GM19467 (cell line): Measurements from ENCODE around the gene LTB.
A peak's percentile ranks its signal among the peaks of the same experiment; 100 is the strongest.

Experiments
- ATAC-seq: cut with Tn5 transposase; IDR thresholded peaks from one replicate; pipeline ENCODE4 v1.9.1; 2021; ENCODE audit warnings: mild to moderate bottlenecking, moderate library complexity; ENCODE audit not compliant: unreplicated experiment

Gene LTB

DNA sequence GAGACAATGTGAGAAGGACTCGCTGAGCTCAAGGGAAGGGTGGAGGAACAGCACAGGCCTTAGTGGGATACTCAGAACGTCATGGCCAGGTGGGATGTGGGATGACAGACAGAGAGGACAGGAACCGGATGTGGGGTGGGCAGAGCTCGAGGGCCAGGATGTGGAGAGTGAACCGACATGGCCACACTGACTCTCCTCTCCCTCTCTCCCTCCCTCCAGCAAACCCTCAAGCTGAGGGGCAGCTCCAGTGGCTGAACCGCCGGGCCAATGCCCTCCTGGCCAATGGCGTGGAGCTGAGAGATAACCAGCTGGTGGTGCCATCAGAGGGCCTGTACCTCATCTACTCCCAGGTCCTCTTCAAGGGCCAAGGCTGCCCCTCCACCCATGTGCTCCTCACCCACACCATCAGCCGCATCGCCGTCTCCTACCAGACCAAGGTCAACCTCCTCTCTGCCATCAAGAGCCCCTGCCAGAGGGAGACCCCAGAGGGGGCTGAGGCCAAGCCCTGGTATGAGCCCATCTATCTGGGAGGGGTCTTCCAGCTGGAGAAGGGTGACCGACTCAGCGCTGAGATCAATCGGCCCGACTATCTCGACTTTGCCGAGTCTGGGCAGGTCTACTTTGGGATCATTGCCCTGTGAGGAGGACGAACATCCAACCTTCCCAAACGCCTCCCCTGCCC is 5.2 kb downstream of the LTB start:
- ATAC-seq: no peak

DNA sequence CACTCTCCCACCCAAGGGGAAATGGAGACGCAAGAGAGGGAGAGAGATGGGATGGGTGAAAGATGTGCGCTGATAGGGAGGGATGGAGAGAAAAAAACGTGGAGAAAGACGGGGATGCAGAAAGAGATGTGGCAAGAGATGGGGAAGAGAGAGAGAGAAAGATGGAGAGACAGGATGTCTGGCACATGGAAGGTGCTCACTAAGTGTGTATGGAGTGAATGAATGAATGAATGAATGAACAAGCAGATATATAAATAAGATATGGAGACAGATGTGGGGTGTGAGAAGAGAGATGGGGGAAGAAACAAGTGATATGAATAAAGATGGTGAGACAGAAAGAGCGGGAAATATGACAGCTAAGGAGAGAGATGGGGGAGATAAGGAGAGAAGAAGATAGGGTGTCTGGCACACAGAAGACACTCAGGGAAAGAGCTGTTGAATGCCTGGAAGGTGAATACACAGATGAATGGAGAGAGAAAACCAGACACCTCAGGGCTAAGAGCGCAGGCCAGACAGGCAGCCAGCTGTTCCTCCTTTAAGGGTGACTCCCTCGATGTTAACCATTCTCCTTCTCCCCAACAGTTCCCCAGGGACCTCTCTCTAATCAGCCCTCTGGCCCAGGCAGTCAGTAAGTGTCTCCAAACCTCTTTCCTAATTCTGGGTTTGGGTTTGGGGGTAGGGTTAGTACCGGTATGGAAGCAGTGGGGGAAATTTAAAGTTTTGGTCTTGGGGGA is 6.1 kb downstream of the LTB start:
- ATAC-seq: no peak

DNA sequence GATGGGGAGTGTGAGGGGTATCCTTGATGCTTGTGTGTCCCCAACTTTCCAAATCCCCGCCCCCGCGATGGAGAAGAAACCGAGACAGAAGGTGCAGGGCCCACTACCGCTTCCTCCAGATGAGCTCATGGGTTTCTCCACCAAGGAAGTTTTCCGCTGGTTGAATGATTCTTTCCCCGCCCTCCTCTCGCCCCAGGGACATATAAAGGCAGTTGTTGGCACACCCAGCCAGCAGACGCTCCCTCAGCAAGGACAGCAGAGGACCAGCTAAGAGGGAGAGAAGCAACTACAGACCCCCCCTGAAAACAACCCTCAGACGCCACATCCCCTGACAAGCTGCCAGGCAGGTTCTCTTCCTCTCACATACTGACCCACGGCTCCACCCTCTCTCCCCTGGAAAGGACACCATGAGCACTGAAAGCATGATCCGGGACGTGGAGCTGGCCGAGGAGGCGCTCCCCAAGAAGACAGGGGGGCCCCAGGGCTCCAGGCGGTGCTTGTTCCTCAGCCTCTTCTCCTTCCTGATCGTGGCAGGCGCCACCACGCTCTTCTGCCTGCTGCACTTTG is 6.8 kb downstream of the LTB start, which contains the start of gene TNF:
Gene TNF, plus strand, starts transcription at position 231 of the 567 bp plus-strand sequence. Its CDS starts 177 bp downstream, at position 408.
- no peak for ATAC-seq

- no peak for ATAC-seq
These were observed 7.8 kb downstream of the LTB start for GRCh38 chr6:31574106-31575061.

- no peak for ATAC-seq
These were observed 8.8 kb downstream of the LTB start for GRCh38 chr6:31573239-31574105.

DNA sequence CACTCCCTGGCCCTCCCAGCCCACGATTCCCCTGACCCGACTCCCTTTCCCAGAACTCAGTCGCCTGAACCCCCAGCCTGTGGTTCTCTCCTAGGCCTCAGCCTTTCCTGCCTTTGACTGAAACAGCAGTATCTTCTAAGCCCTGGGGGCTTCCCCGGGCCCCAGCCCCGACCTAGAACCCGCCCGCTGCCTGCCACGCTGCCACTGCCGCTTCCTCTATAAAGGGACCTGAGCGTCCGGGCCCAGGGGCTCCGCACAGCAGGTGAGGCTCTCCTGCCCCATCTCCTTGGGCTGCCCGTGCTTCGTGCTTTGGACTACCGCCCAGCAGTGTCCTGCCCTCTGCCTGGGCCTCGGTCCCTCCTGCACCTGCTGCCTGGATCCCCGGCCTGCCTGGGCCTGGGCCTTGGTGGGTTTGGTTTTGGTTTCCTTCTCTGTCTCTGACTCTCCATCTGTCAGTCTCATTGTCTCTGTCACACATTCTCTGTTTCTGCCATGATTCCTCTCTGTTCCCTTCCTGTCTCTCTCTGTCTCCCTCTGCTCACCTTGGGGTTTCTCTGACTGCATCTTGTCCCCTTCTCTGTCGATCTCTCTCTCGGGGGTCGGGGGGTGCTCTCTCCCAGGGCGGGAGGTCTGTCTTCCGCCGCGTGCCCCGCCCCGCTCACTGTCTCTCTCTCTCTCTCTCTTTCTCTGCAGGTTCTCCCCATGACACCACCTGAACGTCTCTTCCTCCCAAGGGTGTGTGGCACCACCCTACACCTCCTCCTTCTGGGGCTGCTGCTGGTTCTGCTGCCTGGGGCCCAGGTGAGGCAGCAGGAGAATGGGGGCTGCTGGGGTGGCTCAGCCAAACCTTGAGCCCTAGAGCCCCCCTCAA is 9.9 kb downstream of the LTB start, which contains the start of gene LTA:
Gene LTA, plus strand, starts transcription at position 249 of the 871 bp plus-strand sequence. Its CDS starts 454 bp downstream, at position 703.
- ATAC-seq: peak; percentile 30

- no peak for ATAC-seq
These were observed 12.2 kb downstream of the LTB start for GRCh38 chr6:31569861-31570536.

GRCh38 chr6:31568537-31568961 is 13.7 kb downstream of the LTB start:
- peak; percentile 59 for ATAC-seq

GRCh38 chr6:31567531-31568370 is 14.5 kb downstream of the LTB start:
- ATAC-seq: no peak

GRCh38 chr6:31560697-31561058 is 21.5 kb downstream of the LTB start:
- ATAC-seq: no peak

DNA sequence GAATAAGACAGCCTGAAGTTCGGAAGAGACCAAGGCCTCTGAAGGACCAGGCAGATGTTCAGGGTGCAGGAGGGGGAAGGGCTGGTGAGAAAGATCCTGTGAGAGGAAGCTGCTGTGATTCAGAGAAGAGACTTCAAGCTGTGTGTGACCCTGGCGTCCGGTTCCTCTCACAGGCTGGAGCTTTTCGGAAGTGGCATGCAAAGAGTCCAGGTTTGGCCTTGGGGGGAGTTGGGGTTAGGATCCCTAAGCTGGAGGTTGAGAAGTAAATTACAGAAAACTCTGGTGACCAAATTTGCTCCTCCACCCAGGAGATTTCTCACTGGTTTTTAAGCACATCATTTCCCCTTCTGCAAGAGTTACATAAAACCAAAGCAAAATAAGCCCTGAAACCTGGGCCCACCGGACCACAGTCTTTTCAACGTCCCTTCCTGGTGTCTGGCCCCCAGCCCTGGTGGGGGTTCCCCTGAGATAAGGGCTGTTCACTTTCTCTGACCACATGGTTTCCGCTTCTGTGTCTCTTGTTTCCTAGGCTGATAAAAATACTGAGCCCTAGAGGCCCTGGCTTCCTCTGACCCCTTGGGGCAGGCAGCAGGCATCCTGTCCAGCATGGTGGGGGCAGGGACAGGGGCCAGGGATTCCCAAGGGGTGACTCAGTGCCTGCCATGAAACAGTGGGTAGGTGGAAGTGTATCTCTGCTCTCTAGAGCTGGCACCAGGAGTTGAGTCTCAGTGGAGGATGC is 22.1 kb downstream of the LTB start:
- peak; percentile 54 for ATAC-seq

DNA sequence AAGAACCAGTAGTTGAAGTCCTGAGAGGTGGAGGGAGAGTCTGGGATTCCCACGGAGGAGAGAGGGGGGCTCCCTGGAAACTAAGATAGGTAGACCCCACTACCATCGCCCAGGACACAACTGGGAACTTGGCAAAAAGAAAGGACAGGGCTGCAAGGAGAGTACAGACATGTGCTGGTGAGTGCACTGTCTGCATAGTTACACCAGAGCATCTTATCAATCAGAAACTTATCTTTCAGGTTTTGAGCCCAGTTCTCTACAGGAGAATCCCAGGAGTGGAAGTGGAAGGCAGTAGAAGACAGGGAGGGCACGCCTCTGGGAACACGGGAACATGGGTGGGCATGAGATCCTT is 22.6 kb downstream of the LTB start:
- no peak for ATAC-seq

DNA sequence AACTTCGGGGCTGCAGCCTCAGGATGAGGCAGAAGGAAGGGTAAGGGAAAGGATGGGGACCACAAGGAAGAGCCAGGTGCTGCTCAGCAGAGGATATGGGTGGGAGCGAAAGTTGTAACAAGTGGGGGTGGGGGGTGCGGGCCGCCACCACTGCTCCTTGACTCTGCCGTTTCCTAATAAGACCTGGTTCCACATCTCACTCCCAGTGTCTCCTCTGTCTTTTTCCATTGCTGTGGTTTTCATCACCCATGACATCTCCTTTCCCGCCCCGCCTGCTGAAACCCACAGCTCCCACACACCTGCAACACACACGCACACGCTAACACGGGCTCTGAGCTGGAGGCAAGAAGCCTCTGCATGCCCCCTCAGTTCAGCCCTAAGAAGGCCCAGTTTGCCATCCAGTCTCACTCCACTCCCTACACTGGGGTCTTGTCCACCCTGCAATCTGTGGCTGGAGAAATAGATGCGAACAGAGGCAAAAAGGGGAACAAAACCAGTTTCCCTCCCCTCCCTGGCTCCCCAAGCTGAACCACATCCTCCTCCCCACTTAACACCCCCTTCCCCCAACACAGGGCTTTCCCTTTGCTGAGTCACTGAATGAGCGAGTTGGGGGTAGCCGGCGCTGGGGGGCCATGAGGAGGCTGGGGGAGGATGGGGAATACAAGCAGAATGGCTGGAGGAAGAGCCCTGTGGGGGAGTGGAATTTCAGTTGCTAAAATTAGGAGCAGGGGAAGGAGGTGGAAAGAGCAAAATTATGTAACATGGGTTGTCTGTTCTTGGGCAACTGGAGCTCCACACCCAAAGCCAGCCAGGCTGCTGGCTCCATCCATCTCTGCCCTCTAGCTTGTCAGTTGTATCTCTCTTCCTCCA is 23.4 kb downstream of the LTB start:
- ATAC-seq: no peak

DNA sequence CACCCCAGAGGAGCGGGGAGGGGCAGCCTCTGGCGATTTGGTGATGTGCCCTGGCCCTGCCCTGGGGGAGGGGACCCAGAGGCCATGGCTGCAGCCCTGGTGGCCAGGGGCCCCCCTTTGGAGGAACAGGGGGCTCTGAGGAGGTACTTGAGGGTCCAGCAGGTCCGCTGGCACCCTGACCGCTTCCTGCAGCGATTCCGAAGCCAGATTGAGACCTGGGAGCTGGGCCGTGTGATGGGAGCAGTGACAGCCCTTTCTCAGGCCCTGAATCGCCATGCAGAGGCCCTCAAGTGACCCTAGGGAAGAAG is 24.0 kb downstream of the LTB start:
- ATAC-seq: no peak

DNA sequence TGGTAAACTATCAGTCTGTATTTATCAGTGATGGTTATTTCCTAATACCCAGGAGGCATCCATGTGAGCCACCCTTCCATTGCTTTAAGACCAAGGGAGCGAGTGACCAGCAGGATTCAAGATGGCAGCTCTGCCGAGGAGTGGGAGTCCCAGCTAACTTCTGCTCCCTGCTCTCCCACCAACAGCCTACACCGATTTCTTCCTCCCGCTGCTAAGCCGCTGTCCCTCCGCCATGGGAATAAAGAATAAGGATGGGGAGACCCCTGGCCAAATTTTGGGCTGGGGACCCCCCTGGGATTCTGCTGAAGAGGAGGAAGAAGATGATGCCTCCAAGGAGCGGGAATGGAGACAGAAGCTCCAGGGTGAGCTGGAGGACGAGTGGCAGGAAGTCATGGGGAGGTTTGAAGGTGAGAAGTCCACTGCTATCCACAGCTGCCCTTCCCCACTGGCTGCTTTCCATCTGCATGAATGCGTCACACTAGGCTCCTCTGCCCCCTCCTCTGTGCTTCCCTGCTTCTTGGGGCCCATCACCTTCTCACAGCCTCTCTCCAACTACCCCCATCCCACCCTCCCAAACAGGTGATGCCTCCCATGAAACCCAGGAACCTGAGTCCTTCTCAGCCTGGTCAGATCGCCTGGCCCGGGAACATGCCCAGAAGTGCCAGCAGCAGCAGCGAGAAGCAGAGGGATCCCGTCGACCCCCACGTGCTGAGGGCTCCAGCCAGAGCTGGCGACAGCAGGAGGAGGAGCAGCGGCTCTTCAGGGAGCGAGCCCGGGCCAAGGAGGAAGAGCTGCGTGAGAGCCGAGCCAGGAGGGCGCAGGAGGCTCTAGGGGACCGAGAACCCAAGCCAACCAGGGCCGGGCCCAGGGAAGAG is 24.5 kb downstream of the LTB start:
- no peak for ATAC-seq
